NK-92 treated with Interleukin-12 subunit alpha and Interleukin-12 subunit beta, amount 100 ng/mL, for 24 hours (cell line): ENCODE data around the gene KIF14.
A peak's percentile ranks its signal among the peaks of the same experiment; 100 is the strongest.

ENCODE experiments used
- DNase-seq: peaks from one replicate; lab custom pipeline; 2025; lab: John Stamatoyannopoulos, UW

KIF14 gene

GRCh38 chr1:200620273-200621131, at the start of gene KIF14:
KIF14 (minus strand) TSS chr1:200620751; CDS start chr1:200618723, 2,028 bp downstream.
- DNase-seq, result peak; percentile 91

GRCh38 chr1:200669314-200670241, 49.0 kb upstream of the KIF14 start, which contains the start of gene DDX59:
DDX59 (minus strand) TSS chr1:200669907; CDS start chr1:200666740, 3,167 bp downstream.
- peak; percentile 92 for DNase-seq

- DNase-seq, result no peak
These were observed 48.2 kb upstream of the KIF14 start for GRCh38 chr1:200668514-200669313.

GRCh38 chr1:200666309-200666708, 45.8 kb upstream of the KIF14 start:
- no peak for DNase-seq

GRCh38 chr1:200665861-200666260, 45.3 kb upstream of the KIF14 start:
- DNase-seq, result no peak

GRCh38 chr1:200660719-200661118, 40.2 kb upstream of the KIF14 start:
- DNase-seq, result no peak

- no peak for DNase-seq
These were observed 38.7 kb upstream of the KIF14 start for GRCh38 chr1:200659269-200659668.

- no peak for DNase-seq
These were observed 37.7 kb upstream of the KIF14 start for GRCh38 chr1:200658037-200658818.

GRCh38 chr1:200654660-200655059, 34.1 kb upstream of the KIF14 start:
- DNase-seq, result no peak

- DNase-seq, result no peak
These were observed 32.5 kb upstream of the KIF14 start for GRCh38 chr1:200653022-200653462.

GRCh38 chr1:200652378-200652777, 31.8 kb upstream of the KIF14 start:
- no peak for DNase-seq

- no peak for DNase-seq
These were observed 26.0 kb upstream of the KIF14 start for GRCh38 chr1:200646515-200646914.

GRCh38 chr1:200644021-200644420, 23.5 kb upstream of the KIF14 start:
- DNase-seq, result no peak

GRCh38 chr1:200642481-200642880, 21.9 kb upstream of the KIF14 start:
- no peak for DNase-seq

GRCh38 chr1:200640963-200641401, 20.4 kb upstream of the KIF14 start:
- no peak for DNase-seq

GRCh38 chr1:200640373-200640962, 19.9 kb upstream of the KIF14 start:
- DNase-seq, result no peak

GRCh38 chr1:200638073-200638472, 17.5 kb upstream of the KIF14 start:
- DNase-seq, result no peak

GRCh38 chr1:200636681-200637080, 16.1 kb upstream of the KIF14 start:
- no peak for DNase-seq

GRCh38 chr1:200634261-200635122, 13.9 kb upstream of the KIF14 start:
- DNase-seq, result no peak
